Osteoblast (primary cell): ENCODE results near the gene PPP4R2. TPM values are rescaled to one million over a fixed set of nuclear protein-coding genes. Genes with fewer than 3 reads are reported as not detected.
A peak's percentile ranks its signal among the peaks of the same experiment; 100 is the strongest.
"Not testable (repeated sequence)": the region's sequence is repeated elsewhere in the genome, so short reads cannot be mapped to it uniquely, and the experiment has no call there.

Experiments used
- DNase-seq: peaks from one replicate; pipeline ENCODE4 v3.0.0; 2011; ENCODE audit warnings: low spot score, mixed read lengths; ENCODE audit not compliant: insufficient read length; ENCODE audit errors: missing footprints
- H2AFZ ChIP-seq: 2 replicates; pipeline ENCODE4 v1.6.0; 2011; ENCODE audit warnings: mild to moderate bottlenecking, low read length
- H3K27ac ChIP-seq: 2 replicates; pipeline ENCODE4 v1.5.1; 2011; ENCODE audit warnings: mild to moderate bottlenecking, low read depth, low read length, moderate library complexity
- H3K27me3 ChIP-seq: 2 replicates; pipeline ENCODE4 v1.6.0; 2012; ENCODE audit warnings: mild to moderate bottlenecking, control low read depth, inconsistent platforms, low read length, moderate library complexity; ENCODE audit not compliant: insufficient read depth
- H3K36me3 ChIP-seq: 2 replicates; pipeline ENCODE4 v1.5.1; 2011; ENCODE audit warnings: mild to moderate bottlenecking, low read length, control low read depth, moderate library complexity; ENCODE audit not compliant: insufficient read depth
- H3K4me1 ChIP-seq: 2 replicates; pipeline ENCODE4 v1.5.1; 2011; ENCODE audit warnings: mild to moderate bottlenecking, low read length, control low read depth, moderate library complexity; ENCODE audit not compliant: insufficient read depth
- H3K4me2 ChIP-seq: 2 replicates; pipeline ENCODE4 v1.6.0; 2011; ENCODE audit warnings: mild to moderate bottlenecking, low read length; ENCODE audit not compliant: insufficient read depth
- H3K4me3 ChIP-seq: fragments of 200-600 bp; sonication (generic); 3 replicates; pipeline ENCODE4 v1.5.1; 2012; ENCODE audit warnings: mild to moderate bottlenecking, low read length, inconsistent platforms; ENCODE audit not compliant: insufficient read depth
- H3K79me2 ChIP-seq: 2 replicates; pipeline ENCODE4 v1.6.0; 2012; ENCODE audit warnings: mild to moderate bottlenecking, low read length, control low read depth, inconsistent platforms; ENCODE audit not compliant: insufficient read depth
- H3K9me3 ChIP-seq: 2 replicates; pipeline ENCODE4 v1.5.1; 2011; ENCODE audit warnings: low read depth, low read length, control low read depth
- H4K20me1 ChIP-seq: 2 replicates; pipeline ENCODE4 v1.6.0; 2012; ENCODE audit warnings: mild to moderate bottlenecking, low read length, control low read depth; ENCODE audit not compliant: insufficient read depth
- total RNA-seq: library from RNA; depleted of rRNA; stranded (reverse); fragments of >200 nt; gene quantifications from 2 replicates; pipeline ENCODE4 v1.2.3, GENCODE V29; 2012
- TF ChIP-seq, protein P1 (sequence below): IDR thresholded peaks from 2 replicates; pipeline ENCODE4 v1.5.1; 2011; ENCODE audit warnings: mild to moderate bottlenecking, low read depth, low read length, moderate library complexity; ENCODE audit errors: extremely low read depth

Gene PPP4R2
- total RNA-seq, 1 donor = 84.3 TPM

DNA sequence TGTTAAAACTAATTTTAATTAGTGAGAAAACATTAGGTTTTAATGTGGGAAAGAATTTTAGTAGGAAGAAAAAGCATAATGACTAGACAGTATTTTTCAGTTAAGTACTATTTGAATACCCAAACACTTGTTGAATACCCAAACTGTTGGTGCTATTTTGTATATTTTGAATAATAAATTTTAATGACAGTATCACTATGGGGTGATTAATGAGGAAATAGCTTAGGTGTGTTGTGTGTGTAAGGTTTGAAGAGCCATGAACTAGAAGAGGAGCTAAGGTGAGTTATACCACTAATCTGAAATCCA is 60.2 kb downstream of the PPP4R2 start:
- Histone ChIP-seq H3K4me2 (no peak overlapping the region), H3K27me3 (no peaks in the 10 kb centered on the region), H3K79me2 (peaks cover 42% of the 10 kb centered on the region), H3K36me3 (no peaks in the 10 kb centered on the region), H3K4me3 (no peak overlapping the region), H2AFZ (no peak overlapping the region), H3K4me1 (peaks cover 13% of the 10 kb centered on the region), H3K27ac (peak overlapping the region; percentile 14), H3K9me3 (no peaks in the 10 kb centered on the region), H4K20me1 (peaks cover 19% of the 10 kb centered on the region)
- TF ChIP-seq, protein P1, sequence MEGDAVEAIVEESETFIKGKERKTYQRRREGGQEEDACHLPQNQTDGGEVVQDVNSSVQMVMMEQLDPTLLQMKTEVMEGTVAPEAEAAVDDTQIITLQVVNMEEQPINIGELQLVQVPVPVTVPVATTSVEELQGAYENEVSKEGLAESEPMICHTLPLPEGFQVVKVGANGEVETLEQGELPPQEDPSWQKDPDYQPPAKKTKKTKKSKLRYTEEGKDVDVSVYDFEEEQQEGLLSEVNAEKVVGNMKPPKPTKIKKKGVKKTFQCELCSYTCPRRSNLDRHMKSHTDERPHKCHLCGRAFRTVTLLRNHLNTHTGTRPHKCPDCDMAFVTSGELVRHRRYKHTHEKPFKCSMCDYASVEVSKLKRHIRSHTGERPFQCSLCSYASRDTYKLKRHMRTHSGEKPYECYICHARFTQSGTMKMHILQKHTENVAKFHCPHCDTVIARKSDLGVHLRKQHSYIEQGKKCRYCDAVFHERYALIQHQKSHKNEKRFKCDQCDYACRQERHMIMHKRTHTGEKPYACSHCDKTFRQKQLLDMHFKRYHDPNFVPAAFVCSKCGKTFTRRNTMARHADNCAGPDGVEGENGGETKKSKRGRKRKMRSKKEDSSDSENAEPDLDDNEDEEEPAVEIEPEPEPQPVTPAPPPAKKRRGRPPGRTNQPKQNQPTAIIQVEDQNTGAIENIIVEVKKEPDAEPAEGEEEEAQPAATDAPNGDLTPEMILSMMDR = no peak
- no peak for DNase-seq

- TF ChIP-seq, protein P1 = no peak
- Histone ChIP-seq H3K27me3 (no peaks in the 10 kb centered on the region), H3K79me2 (peaks cover 39% of the 10 kb centered on the region), H3K4me1 (peaks cover 8% of the 10 kb centered on the region), H3K4me2 (no peak overlapping the region), H3K9me3 (no peaks in the 10 kb centered on the region), H3K4me3 (no peak overlapping the region), H3K27ac (peak overlapping the region; percentile 24), H2AFZ (no peak overlapping the region), H4K20me1 (peaks cover 22% of the 10 kb centered on the region), H3K36me3 (peaks cover 22% of the 10 kb centered on the region)
- DNase-seq = no peak
These were observed 63.7 kb downstream of the PPP4R2 start for GRCh38 chr3:73060302-73060723.

GRCh38 chr3:73061416-73061815 is 64.8 kb downstream of the PPP4R2 start, which contains the start of gene EBLN2:
Gene EBLN2 (plus strand): TSS chr3:73061659. CDS start chr3:73062082, 423 bp downstream.
- DNase-seq = no peak

DNA sequence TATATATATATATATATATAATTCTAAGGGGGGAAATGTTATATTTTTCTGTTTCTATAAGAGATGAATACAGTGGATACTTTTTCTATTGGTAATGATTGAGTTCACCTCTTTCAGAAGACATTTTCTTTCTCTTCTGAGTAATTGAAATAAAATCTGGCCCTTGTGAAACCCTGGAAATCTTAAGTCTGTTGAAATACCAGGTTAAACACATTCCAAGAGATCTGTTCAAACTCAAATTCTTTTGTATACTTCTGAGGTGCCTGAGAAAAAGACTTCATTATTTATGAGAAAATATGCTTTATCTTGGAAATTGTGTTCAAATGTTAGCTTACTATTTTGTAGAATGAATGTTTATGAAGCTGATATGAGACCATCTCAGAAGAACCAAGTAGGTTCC is 69.6 kb downstream of the PPP4R2 start:
- not testable (repeated sequence) for H3K27me3 ChIP-seq, H3K4me3 ChIP-seq, H3K4me2 ChIP-seq, H3K9me3 ChIP-seq, H4K20me1 ChIP-seq, H2AFZ ChIP-seq, DNase-seq
- Histone ChIP-seq H3K27ac (peak overlapping the region; percentile 20), H3K36me3 (peaks cover 28% of the 10 kb centered on the region), H3K4me1 (peaks cover 19% of the 10 kb centered on the region), H3K79me2 (peaks cover 17% of the 10 kb centered on the region)

More at GRCh38 chr3:73061416-73061815, 64.8 kb downstream of the PPP4R2 start, which contains the start of gene EBLN2:
- Histone ChIP-seq H3K9me3 (no peaks in the 10 kb centered on the region), H2AFZ (no peak within 1 kb of the TSS), H3K36me3 (peaks cover 22% of the 10 kb centered on the region), H4K20me1 (peaks cover 18% of the 10 kb centered on the region), H3K27ac (peak within 1 kb of the TSS; percentile 21), H3K79me2 (peaks cover 39% of the 10 kb centered on the region), H3K4me3 (no peak within 1 kb of the TSS), H3K4me2 (no peak within 1 kb of the TSS), H3K27me3 (no peaks in the 10 kb centered on the region), H3K4me1 (peaks cover 6% of the 10 kb centered on the region)
- TF ChIP-seq, protein P1 = no peak
